ENCODE measurements around the gene P2RX3.
A peak's percentile ranks its signal among the peaks of the same experiment; 100 is the strongest.

The P2RX3 gene

GRCh38 chr11:57348636-57349313 is 10.6 kb downstream of the P2RX3 start:
- in situ Hi-C loops (cut with MboI; ENCODE audit: low pct_unique_long_range_greater_than_20kb, low sequenced_read_pairs, unreplicated experiment), result no loop called here
- no peak for DNase-seq (ENCODE audit: low spot score)
- TF ChIP-seq, protein P1, sequence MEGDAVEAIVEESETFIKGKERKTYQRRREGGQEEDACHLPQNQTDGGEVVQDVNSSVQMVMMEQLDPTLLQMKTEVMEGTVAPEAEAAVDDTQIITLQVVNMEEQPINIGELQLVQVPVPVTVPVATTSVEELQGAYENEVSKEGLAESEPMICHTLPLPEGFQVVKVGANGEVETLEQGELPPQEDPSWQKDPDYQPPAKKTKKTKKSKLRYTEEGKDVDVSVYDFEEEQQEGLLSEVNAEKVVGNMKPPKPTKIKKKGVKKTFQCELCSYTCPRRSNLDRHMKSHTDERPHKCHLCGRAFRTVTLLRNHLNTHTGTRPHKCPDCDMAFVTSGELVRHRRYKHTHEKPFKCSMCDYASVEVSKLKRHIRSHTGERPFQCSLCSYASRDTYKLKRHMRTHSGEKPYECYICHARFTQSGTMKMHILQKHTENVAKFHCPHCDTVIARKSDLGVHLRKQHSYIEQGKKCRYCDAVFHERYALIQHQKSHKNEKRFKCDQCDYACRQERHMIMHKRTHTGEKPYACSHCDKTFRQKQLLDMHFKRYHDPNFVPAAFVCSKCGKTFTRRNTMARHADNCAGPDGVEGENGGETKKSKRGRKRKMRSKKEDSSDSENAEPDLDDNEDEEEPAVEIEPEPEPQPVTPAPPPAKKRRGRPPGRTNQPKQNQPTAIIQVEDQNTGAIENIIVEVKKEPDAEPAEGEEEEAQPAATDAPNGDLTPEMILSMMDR (IDR thresholded peaks at IDR 0.05; ENCODE audit: extremely low read depth, insufficient read depth, missing control alignments), result no peak

GRCh38 chr11:57349491-57350274 is 11.5 kb downstream of the P2RX3 start:
- TF ChIP-seq, protein P1 (IDR thresholded peaks at IDR 0.05; ENCODE audit: extremely low read depth, insufficient read depth, missing control alignments), result peak; percentile 90
- in situ Hi-C loops (cut with MboI; ENCODE audit: low pct_unique_long_range_greater_than_20kb, low sequenced_read_pairs, unreplicated experiment), result loop anchor here (25.0 kb wide), 2 partner anchors 163 to 288 kb away; partner anchors contain the start of genes SLC43A1 and YPEL4
- DNase-seq (ENCODE audit: low spot score), result peak; percentile 73

- DNase-seq (ENCODE audit: low spot score), result no peak
- in situ Hi-C loops (cut with MboI; ENCODE audit: low pct_unique_long_range_greater_than_20kb, low sequenced_read_pairs, unreplicated experiment), result loop anchor here (25.0 kb wide), 2 partner anchors 159 to 284 kb away; partner anchors contain the start of genes SLC43A1 and YPEL4
- TF ChIP-seq, protein P1 (IDR thresholded peaks at IDR 0.05; ENCODE audit: extremely low read depth, insufficient read depth, missing control alignments), result no peak
Measured at GRCh38 chr11:57353036-57353435, 14.9 kb downstream of the P2RX3 start.

DNA sequence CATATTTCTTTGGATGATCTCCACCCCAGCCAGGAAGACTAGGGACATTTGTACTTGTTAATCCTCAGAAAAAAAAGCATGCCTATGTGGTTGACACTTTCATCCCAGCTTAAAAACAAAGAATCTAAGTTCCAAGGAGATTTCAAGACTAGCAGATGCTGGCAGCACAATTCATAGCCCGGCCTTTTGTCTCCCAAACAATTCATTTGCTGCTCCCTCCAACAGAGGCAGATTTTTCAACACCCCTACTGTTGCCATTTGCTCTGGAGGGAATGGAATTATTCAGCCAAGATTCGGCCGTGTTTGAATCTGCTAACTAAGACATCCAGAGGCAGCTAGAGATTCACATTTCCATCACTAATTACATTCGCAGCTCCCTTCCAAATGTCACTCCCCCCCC is 15.3 kb downstream of the P2RX3 start:
- in situ Hi-C loops (cut with MboI; ENCODE audit: low pct_unique_long_range_greater_than_20kb, low sequenced_read_pairs, unreplicated experiment), result loop anchor here (25.0 kb wide), 2 partner anchors 159 to 284 kb away; partner anchors contain the start of genes SLC43A1 and YPEL4
- no peak for DNase-seq (ENCODE audit: low spot score)
- TF ChIP-seq, protein P1 (IDR thresholded peaks at IDR 0.05; ENCODE audit: extremely low read depth, insufficient read depth, missing control alignments), result no peak

- in situ Hi-C loops (cut with MboI; ENCODE audit: low pct_unique_long_range_greater_than_20kb, low sequenced_read_pairs, unreplicated experiment), result loop anchor here (25.0 kb wide), 2 partner anchors 158 to 283 kb away; partner anchors contain the start of genes SLC43A1 and YPEL4
Measured at GRCh38 chr11:57353852-57354251, 15.7 kb downstream of the P2RX3 start.

GRCh38 chr11:57354699-57355098 is 16.5 kb downstream of the P2RX3 start:
- DNase-seq (ENCODE audit: low spot score), result no peak
- TF ChIP-seq, protein P1 (IDR thresholded peaks at IDR 0.05; ENCODE audit: extremely low read depth, insufficient read depth, missing control alignments), result no peak
- in situ Hi-C loops (cut with MboI; ENCODE audit: low pct_unique_long_range_greater_than_20kb, low sequenced_read_pairs, unreplicated experiment), result loop anchor here (25.0 kb wide), 2 partner anchors 158 to 283 kb away; partner anchors contain the start of genes SLC43A1 and YPEL4

More at GRCh38 chr11:57353852-57354251, 15.7 kb downstream of the P2RX3 start:
- no peak for DNase-seq (ENCODE audit: low spot score)
- TF ChIP-seq, protein P1 (IDR thresholded peaks at IDR 0.05; ENCODE audit: extremely low read depth, insufficient read depth, missing control alignments), result no peak

All from GM13977 (cell line).